PC-9 (cell line): ENCODE measurements around the gene CNN3. TPM values are rescaled to one million over a fixed set of nuclear protein-coding genes. Genes with fewer than 3 reads are reported as not detected.

ENCODE experiments used
- BruUV-seq: library from RNA; stranded (reverse); fragments of 400-500 nt; replicated peaks from 2 replicates; lab custom pipeline; 2021; lab: Mats Ljungman, UMichigan
- CTCF ChIA-PET: fragments of 300-600 bp; sonication (Branson Sonifier 250); formaldehyde crosslinking; loops from one replicate; lab custom pipeline; 2022; ENCODE audit warnings: antibody characterized with exemption; lab: Charles Lee
- POLR2A ChIA-PET: fragments of 300-600 bp; sonication (Branson Sonifier 250); formaldehyde crosslinking; loops from one replicate; lab custom pipeline; 2022; ENCODE audit warnings: antibody characterized with exemption; ENCODE audit not compliant: unreplicated experiment; lab: Charles Lee
- DNase-seq, 2 experiments: peaks; one replicate each; pipeline versions ENCODE4 v3.0.0 to v3.0.0-alpha.2; 2015 to 2022; ENCODE audit warnings: mixed read lengths in 1 of 2
- H2AFZ ChIP-seq: fragments of 200-600 bp; sonication (generic); 2 replicates; pipeline ENCODE4 v1.8.1; 2017; ENCODE audit warnings: antibody characterized with exemption
- H3F3A ChIP-seq: fragments of 200-600 bp; sonication (generic); 2 replicates; pipeline ENCODE4 v1.8.1; 2017; ENCODE audit warnings: antibody characterized with exemption, mild to moderate bottlenecking, low read depth; ENCODE audit not compliant: insufficient read depth
- H3K27ac ChIP-seq: fragments of 200-600 bp; sonication (generic); 2 replicates; pipeline ENCODE4 v1.6.1; 2016; ENCODE audit warnings: mixed run types
- H3K27me3 ChIP-seq: fragments of 200-600 bp; sonication (generic); 2 replicates; pipeline ENCODE4 v1.6.1; 2016; ENCODE audit warnings: low read depth, mixed run types; ENCODE audit not compliant: insufficient read depth
- H3K36me3 ChIP-seq: fragments of 200-600 bp; sonication (generic); 2 replicates; pipeline ENCODE4 v1.6.1; 2016; ENCODE audit warnings: low read depth, mixed run types
- H3K4me1 ChIP-seq: fragments of 200-600 bp; sonication (generic); replicated peaks from 2 replicates; pipeline ENCODE4 v1.6.1; 2016; ENCODE audit warnings: mixed run types; ENCODE audit not compliant: insufficient read depth
- H3K4me2 ChIP-seq: fragments of 200-600 bp; sonication (generic); 2 replicates; pipeline ENCODE4 v1.6.1; 2017; ENCODE audit warnings: mixed run types
- H3K4me3 ChIP-seq: fragments of 200-600 bp; sonication (generic); 2 replicates; pipeline ENCODE4 v1.6.1; 2016; ENCODE audit warnings: mixed run types
- H3K79me2 ChIP-seq: fragments of 200-600 bp; sonication (generic); 2 replicates; pipeline ENCODE4 v1.6.1; 2017; ENCODE audit warnings: low read depth, mixed run types
- H3K9me2 ChIP-seq: fragments of 200-600 bp; sonication (generic); 2 replicates; pipeline ENCODE4 v1.8.1; 2017; ENCODE audit warnings: mild to moderate bottlenecking; ENCODE audit not compliant: insufficient read depth
- H3K9me3 ChIP-seq: fragments of 200-600 bp; sonication (generic); 2 replicates; pipeline ENCODE4 v1.8.1; 2016; ENCODE audit warnings: low read depth; ENCODE audit not compliant: insufficient read depth
- H4K20me1 ChIP-seq: fragments of 200-600 bp; sonication (generic); 2 replicates; pipeline ENCODE4 v1.8.1; 2017; ENCODE audit not compliant: insufficient read depth
- CTCF ChIP-seq: fragments of 200-600 bp; sonication (generic); conservative IDR thresholded peaks from 2 replicates; pipeline ENCODE4 v1.6.1; 2017; ENCODE audit warnings: mixed run types, antibody characterized with exemption, mild to moderate bottlenecking, moderate library complexity
- EZH2 ChIP-seq: fragments of 200-600 bp; sonication (generic); IDR thresholded peaks from 2 replicates; pipeline ENCODE4 v1.8.0; 2017; ENCODE audit warnings: antibody characterized with exemption, low read depth
- intact Hi-C: fragments of 100-400 bp; cut with micrococcal nuclease; formaldehyde crosslinking; loops from one replicate; pipeline ENCODE4 v1.10.0; 2022; ENCODE audit not compliant: unreplicated experiment
- total RNA-seq: library from RNA; stranded (reverse); gene quantifications from 2 replicates; pipeline ENCODE4 v1.2.3, GENCODE V29; 2021

The CNN3 gene
- total RNA-seq, 1 experiment from 2014 or later: 135 TPM

GRCh38 chr1:94901841-94902240 lies 25.1 kb downstream of the CNN3 start:
- DNase-seq: no peak
- Histone ChIP-seq H2AFZ (no peak overlapping the region), H3K27ac (no peak overlapping the region), H3K79me2 (peaks cover 34% of the 10 kb centered on the region), H3F3A (peaks cover 38% of the 10 kb centered on the region), H3K9me3 (no peaks in the 10 kb centered on the region), H3K9me2 (no peaks in the 10 kb centered on the region), H3K36me3 (peaks cover 59% of the 10 kb centered on the region), H3K4me2 (no peak overlapping the region), H4K20me1 (no peaks in the 10 kb centered on the region; the same call in none of the 2 replicates), H3K4me1 (peaks cover 18% of the 10 kb centered on the region; the same call in 1 of the 2 replicates), H3K27me3 (no peaks in the 10 kb centered on the region), H3K4me3 (no peak overlapping the region)
- intact Hi-C loops: no loop called here
- BruUV-seq: no TSS peak
- no peak for TF ChIP-seq EZH2
- TF ChIP-seq CTCF: no peak
- ChIA-PET CTCF (no interaction called here), POLR2A (no interaction called here)

GRCh38 chr1:94899756-94900155 lies 27.2 kb downstream of the CNN3 start:
- no peaks in the 10 kb centered on the region; the same call in none of the 2 replicates for H4K20me1 ChIP-seq
- no peak for TF ChIP-seq EZH2
- no peak for TF ChIP-seq CTCF
- peaks cover 13% of the 10 kb centered on the region for H3K79me2 ChIP-seq
- peaks cover 63% of the 10 kb centered on the region for H3K36me3 ChIP-seq
- H3K9me2 ChIP-seq: no peaks in the 10 kb centered on the region
- H3F3A ChIP-seq: peaks cover 38% of the 10 kb centered on the region
- BruUV-seq: no TSS peak
- H3K4me2 ChIP-seq: no peak overlapping the region
- intact Hi-C loops: no loop called here
- H3K9me3 ChIP-seq: no peaks in the 10 kb centered on the region
- peaks cover 17% of the 10 kb centered on the region; the same call in 1 of the 2 replicates for H3K4me1 ChIP-seq
- POLR2A ChIA-PET: no interaction called here
- H2AFZ ChIP-seq: no peak overlapping the region
- CTCF ChIA-PET: interaction anchor here (1.2 kb wide), 1 partner anchor 46 kb away, joined by 4 read pairs; no protein-coding TSS in a partner anchor
- no peaks in the 10 kb centered on the region for H3K27me3 ChIP-seq
- DNase-seq: no peak
- H3K4me3 ChIP-seq: no peak overlapping the region
- H3K27ac ChIP-seq: peak overlapping the region; percentile 32

GRCh38 chr1:94898491-94899385 lies 28.2 kb downstream of the CNN3 start:
- peaks cover 63% of the 10 kb centered on the region for H3K36me3 ChIP-seq
- POLR2A ChIA-PET: no interaction called here
- intact Hi-C loops: no loop called here
- H3K9me3 ChIP-seq: no peaks in the 10 kb centered on the region
- TF ChIP-seq CTCF (no peak), EZH2 (no peak)
- 0 out of 2 replicates have a peak, but pooled peaks cover 12% of the 10 kb centered on the region for H3K4me1 ChIP-seq
- no peaks in the 10 kb centered on the region for H3K27me3 ChIP-seq
- CTCF ChIA-PET: interaction anchor here (1.2 kb wide), 1 partner anchor 45 kb away, joined by 4 read pairs; no protein-coding TSS in a partner anchor
- H3K27ac ChIP-seq: peak overlapping the region; percentile 32
- H2AFZ ChIP-seq: no peak overlapping the region
- no peaks in the 10 kb centered on the region for H3K9me2 ChIP-seq
- BruUV-seq: no TSS peak
- H4K20me1 ChIP-seq: no peaks in the 10 kb centered on the region; the same call in 1 of the 2 replicates
- no peak overlapping the region for H3K4me3 ChIP-seq
- DNase-seq: peak in 1 of 2 experiments; percentile 65
- peaks cover 3% of the 10 kb centered on the region; the same call in 1 of the 2 replicates for H3K79me2 ChIP-seq
- no peak overlapping the region for H3K4me2 ChIP-seq
- H3F3A ChIP-seq: peaks cover 38% of the 10 kb centered on the region
